Measurements from ENCODE around the gene B4GALT5.

DNA sequence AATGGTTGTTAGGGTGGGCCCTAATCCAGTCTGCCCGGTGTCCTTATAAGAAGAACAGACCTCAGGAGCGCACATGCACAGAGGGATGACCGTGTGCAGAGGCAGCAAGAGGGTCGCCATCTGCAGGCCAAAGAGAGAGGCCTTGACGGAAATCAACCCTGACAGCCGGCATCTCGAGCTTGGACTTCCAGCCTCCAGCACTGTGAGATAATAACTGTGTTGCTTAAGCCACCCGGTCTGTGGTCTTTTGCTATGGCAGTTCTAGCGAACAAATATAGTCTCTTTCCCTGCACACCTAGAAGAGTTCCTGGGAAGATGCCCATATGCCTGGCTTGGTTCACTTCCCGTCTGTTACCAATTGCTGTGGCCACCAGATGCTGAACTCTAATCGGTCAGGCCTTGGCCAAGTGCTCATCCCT is 110.5 kb downstream of the B4GALT5 start:
- TF ChIP-seq, protein P1, sequence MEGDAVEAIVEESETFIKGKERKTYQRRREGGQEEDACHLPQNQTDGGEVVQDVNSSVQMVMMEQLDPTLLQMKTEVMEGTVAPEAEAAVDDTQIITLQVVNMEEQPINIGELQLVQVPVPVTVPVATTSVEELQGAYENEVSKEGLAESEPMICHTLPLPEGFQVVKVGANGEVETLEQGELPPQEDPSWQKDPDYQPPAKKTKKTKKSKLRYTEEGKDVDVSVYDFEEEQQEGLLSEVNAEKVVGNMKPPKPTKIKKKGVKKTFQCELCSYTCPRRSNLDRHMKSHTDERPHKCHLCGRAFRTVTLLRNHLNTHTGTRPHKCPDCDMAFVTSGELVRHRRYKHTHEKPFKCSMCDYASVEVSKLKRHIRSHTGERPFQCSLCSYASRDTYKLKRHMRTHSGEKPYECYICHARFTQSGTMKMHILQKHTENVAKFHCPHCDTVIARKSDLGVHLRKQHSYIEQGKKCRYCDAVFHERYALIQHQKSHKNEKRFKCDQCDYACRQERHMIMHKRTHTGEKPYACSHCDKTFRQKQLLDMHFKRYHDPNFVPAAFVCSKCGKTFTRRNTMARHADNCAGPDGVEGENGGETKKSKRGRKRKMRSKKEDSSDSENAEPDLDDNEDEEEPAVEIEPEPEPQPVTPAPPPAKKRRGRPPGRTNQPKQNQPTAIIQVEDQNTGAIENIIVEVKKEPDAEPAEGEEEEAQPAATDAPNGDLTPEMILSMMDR (IDR thresholded peaks at IDR 0.05; ENCODE audit: low read depth, low read length) = peak; percentile 30; the same call in 1 of the 2 replicates
- TF ChIP-seq EZH2phosphoT487 (IDR thresholded peaks at IDR 0.05; ENCODE audit: low read depth) = no peak

Measured in OCI-LY3 (cell line).